ENCODE data around the gene DKK3. TPM values are rescaled to one million over a fixed set of nuclear protein-coding genes. Genes with fewer than 3 reads are reported as not detected.

Gene DKK3
- total RNA-seq, 1 experiment from 2014 or later = 156 TPM

- TSS peak; percentile 71 for BruUV-seq (replicated peaks)
- peaks cover 6% of the 10 kb centered on the region for H3K36me3 ChIP-seq (ENCODE audit: control insufficient read depth, insufficient read depth, low read length)
- no peaks in the 10 kb centered on the region for H3K27me3 Mint-ChIP-seq (ENCODE audit: insufficient read depth, unreplicated experiment)
- no peaks in the 10 kb centered on the region for H3K27me3 ChIP-seq (replicated peaks; ENCODE audit: control insufficient read depth, insufficient read depth, low read length)
- H3K4me1 ChIP-seq = no peaks in the 10 kb centered on the region
- no peaks in the 10 kb centered on the region for H3K9me3 Mint-ChIP-seq (ENCODE audit: unreplicated experiment)
- no peaks in the 10 kb centered on the region for H3K9me3 ChIP-seq
- DNase-seq = no peak
- peaks cover 88% of the 10 kb centered on the region for H3K36me3 Mint-ChIP-seq (ENCODE audit: insufficient read depth, unreplicated experiment)
- no peak for TF ChIP-seq CTCF (IDR thresholded peaks at IDR 0.05; ENCODE audit: insufficient read depth in 1 of 2, low read depth in 1 of 2, low read length in 1 of 2, severe bottlenecking in 1 of 2, unreplicated experiment in 1 of 2)
- H3K4me3 ChIP-seq (ENCODE audit: low read depth, low read length) = no peak overlapping the region
- no peak overlapping the region for H3K4me3 Mint-ChIP-seq (ENCODE audit: unreplicated experiment)
- ChIA-PET CTCF (interaction anchor here (0.7 to 0.9 kb wide), 2 partner anchors 28 to 80 kb away, joined by 3 read pairs; no protein-coding TSS in a partner anchor), POLR2A (no interaction called here)
- intact Hi-C loops (cut with micrococcal nuclease; ENCODE audit: unreplicated experiment) = no loop called here
- H3K4me1 Mint-ChIP-seq (ENCODE audit: low read depth, unreplicated experiment) = peaks cover 7% of the 10 kb centered on the region
- H3K27ac Mint-ChIP-seq (ENCODE audit: unreplicated experiment) = peak overlapping the region; percentile 61
Observed at GRCh38 chr11:11963842-11964773, 44.3 kb downstream of the DKK3 start.

GRCh38 chr11:11963067-11963466 lies 45.4 kb downstream of the DKK3 start:
- DNase-seq = no peak
- TF ChIP-seq CTCF (IDR thresholded peaks at IDR 0.05; ENCODE audit: insufficient read depth in 1 of 2, low read depth in 1 of 2, low read length in 1 of 2, severe bottlenecking in 1 of 2, unreplicated experiment in 1 of 2) = no peak
- H3K4me1 Mint-ChIP-seq (ENCODE audit: low read depth, unreplicated experiment) = peaks cover 7% of the 10 kb centered on the region
- POLR2A ChIA-PET = no interaction called here
- H3K4me1 ChIP-seq = no peaks in the 10 kb centered on the region
- no peaks in the 10 kb centered on the region for H3K9me3 ChIP-seq
- BruUV-seq (replicated peaks) = TSS peak; percentile 9
- no peaks in the 10 kb centered on the region for H3K9me3 Mint-ChIP-seq (ENCODE audit: unreplicated experiment)
- H3K36me3 ChIP-seq (ENCODE audit: control insufficient read depth, insufficient read depth, low read length) = peaks cover 4% of the 10 kb centered on the region
- no peaks in the 10 kb centered on the region for H3K27me3 Mint-ChIP-seq (ENCODE audit: insufficient read depth, unreplicated experiment)
- intact Hi-C loops (cut with micrococcal nuclease; ENCODE audit: unreplicated experiment) = no loop called here
- no peak overlapping the region for H3K4me3 Mint-ChIP-seq (ENCODE audit: unreplicated experiment)
- H3K27me3 ChIP-seq (replicated peaks; ENCODE audit: control insufficient read depth, insufficient read depth, low read length) = no peaks in the 10 kb centered on the region
- CTCF ChIA-PET = no interaction called here
- H3K4me3 ChIP-seq (ENCODE audit: low read depth, low read length) = no peak overlapping the region
- peaks cover 80% of the 10 kb centered on the region for H3K36me3 Mint-ChIP-seq (ENCODE audit: insufficient read depth, unreplicated experiment)
- no peak overlapping the region for H3K27ac Mint-ChIP-seq (ENCODE audit: unreplicated experiment)

- H3K27ac Mint-ChIP-seq (ENCODE audit: unreplicated experiment) = peak overlapping the region; percentile 58
- no peak overlapping the region for H3K4me3 Mint-ChIP-seq (ENCODE audit: unreplicated experiment)
- no peaks in the 10 kb centered on the region for H3K27me3 Mint-ChIP-seq (ENCODE audit: insufficient read depth, unreplicated experiment)
- Histone ChIP-seq H3K9me3 (no peaks in the 10 kb centered on the region), H3K4me1 (no peaks in the 10 kb centered on the region), H3K4me3 (ENCODE audit: low read depth, low read length) (no peak overlapping the region), H3K36me3 (ENCODE audit: control insufficient read depth, insufficient read depth, low read length) (peaks cover 3% of the 10 kb centered on the region), H3K27me3 (replicated peaks; ENCODE audit: control insufficient read depth, insufficient read depth, low read length) (no peaks in the 10 kb centered on the region)
- BruUV-seq (replicated peaks) = no TSS peak
- intact Hi-C loops (cut with micrococcal nuclease; ENCODE audit: unreplicated experiment) = no loop called here
- no peak for DNase-seq
- H3K9me3 Mint-ChIP-seq (ENCODE audit: unreplicated experiment) = no peaks in the 10 kb centered on the region
- no peak for TF ChIP-seq CTCF (IDR thresholded peaks at IDR 0.05; ENCODE audit: insufficient read depth in 1 of 2, low read depth in 1 of 2, low read length in 1 of 2, severe bottlenecking in 1 of 2, unreplicated experiment in 1 of 2)
- ChIA-PET CTCF (interaction anchor here (1.8 kb wide), 1 partner anchor 83 kb away, joined by 4 read pairs; no protein-coding TSS in a partner anchor), POLR2A (no interaction called here)
- H3K4me1 Mint-ChIP-seq (ENCODE audit: low read depth, unreplicated experiment) = peaks cover 7% of the 10 kb centered on the region
- peaks cover 71% of the 10 kb centered on the region for H3K36me3 Mint-ChIP-seq (ENCODE audit: insufficient read depth, unreplicated experiment)
Observed at GRCh38 chr11:11961399-11962028, 46.9 kb downstream of the DKK3 start.
